Adrenal gland (tissue), 5 donors: ENCODE results near the gene RHOH.

Source experiments
- CTCF ChIP-seq, 6 experiments: fragments of 450-650 bp in 4 of 6; fragments of 200-600 bp in 2 of 6; sonication (generic) in 1 of 6; IDR thresholded peaks; 1 replicate in 5 of 6; 2 replicates in 1 of 6; pipeline versions ENCODE4 v1.5.1 to v1.8.0; 2016 to 2021; ENCODE audit warnings: antibody characterized with exemption in 6 of 6, mild to moderate bottlenecking in 2 of 6, moderate library complexity in 1 of 6
- POLR2A ChIP-seq, 2 donors: fragments of 450-650 bp; IDR thresholded peaks; one replicate each; pipeline ENCODE4 v1.6.1; 2017; ENCODE audit warnings: antibody characterized with exemption in 2 of 2, mild to moderate bottlenecking in 2 of 2, moderate library complexity in 1 of 2
- donor health status: DM: no; HTN: no; CAD: no.

- no peak for TF ChIP-seq CTCF (IDR thresholded peaks at IDR 0.05)
- TF ChIP-seq POLR2A (IDR thresholded peaks at IDR 0.05): no peak
These were observed 20.0 kb downstream of the RHOH start for GRCh38 chr4:40216622-40217366.
